HG02763 (cell line): ENCODE data around the gene HSP90AB1.

Source experiments
- ATAC-seq: cut with Tn5 transposase; IDR thresholded peaks from one replicate; pipeline ENCODE4 v1.9.1; 2021; ENCODE audit warnings: mild to moderate bottlenecking, moderate library complexity; ENCODE audit not compliant: unreplicated experiment

HSP90AB1 gene

GRCh38 chr6:44254191-44255104, 7.5 kb downstream of the HSP90AB1 start:
- ATAC-seq: no peak

- no peak for ATAC-seq
These were observed 8.4 kb downstream of the HSP90AB1 start for GRCh38 chr6:44255105-44255808.

- ATAC-seq: no peak
These were observed 9.2 kb downstream of the HSP90AB1 start for GRCh38 chr6:44255871-44256774.

GRCh38 chr6:44256775-44257024, 9.8 kb downstream of the HSP90AB1 start:
- no peak for ATAC-seq

- ATAC-seq: peak; percentile 52
These were observed 10.3 kb downstream of the HSP90AB1 start, which contains the start of gene SLC35B2 for GRCh38 chr6:44257025-44257752. Gene SLC35B2, minus strand, starts transcription at chr6:44257528. Its CDS starts 118 bp downstream, at chr6:44257410.

- ATAC-seq: peak; percentile 17
These were observed 10.9 kb downstream of the HSP90AB1 start for GRCh38 chr6:44257753-44258324.

GRCh38 chr6:44258325-44258863, 11.5 kb downstream of the HSP90AB1 start:
- no peak for ATAC-seq

GRCh38 chr6:44258921-44259320, 12.0 kb downstream of the HSP90AB1 start:
- ATAC-seq: no peak

GRCh38 chr6:44260011-44260410, 13.1 kb downstream of the HSP90AB1 start:
- ATAC-seq: no peak

- no peak for ATAC-seq
These were observed 13.8 kb downstream of the HSP90AB1 start for GRCh38 chr6:44260451-44261297.

- ATAC-seq: no peak
These were observed 14.7 kb downstream of the HSP90AB1 start for GRCh38 chr6:44261581-44261980.

GRCh38 chr6:44262467-44263353, 15.8 kb downstream of the HSP90AB1 start:
- no peak for ATAC-seq

GRCh38 chr6:44263354-44264100, 16.6 kb downstream of the HSP90AB1 start:
- no peak for ATAC-seq

- ATAC-seq: no peak
These were observed 17.5 kb downstream of the HSP90AB1 start for GRCh38 chr6:44264154-44265006.

- peak; percentile 42 for ATAC-seq
These were observed 18.3 kb downstream of the HSP90AB1 start, which contains the start of gene NFKBIE for GRCh38 chr6:44265007-44265721. Gene NFKBIE, minus strand, starts transcription at chr6:44265551. Its CDS starts 205 bp downstream, at chr6:44265346.
